Measurements from ENCODE around the gene PPARGC1A.

- TF ChIP-seq CTCF (IDR thresholded peaks at IDR 0.05) (no peak), ZFX (IDR thresholded peaks at IDR 0.05; ENCODE audit: borderline replicate concordance) (no peak)
Observed at GRCh38 chr4:23818097-23818885, 71.6 kb downstream of the PPARGC1A start.

All from 22Rv1 (cell line).